Endothelial cell of umbilical vein (primary cell): ENCODE data around the gene ITPRID2. TPM values are rescaled to one million over a fixed set of nuclear protein-coding genes. Genes with fewer than 3 reads are reported as not detected.

ENCODE experiments used
- BruUV-seq: library from RNA; stranded (reverse); fragments of 400-500 nt; replicated peaks from 2 replicates; lab custom pipeline; 2021; lab: Mats Ljungman, UMichigan
- CTCF ChIA-PET: fragments of 300-600, 350-600 bp; sonication (Branson Sonifier 250); formaldehyde crosslinking; loops from one replicate; lab custom pipeline; 2021; ENCODE audit warnings: antibody characterized with exemption, inconsistent platforms; lab: Charles Lee
- POLR2A ChIA-PET: fragments of 300-600, 350-600 bp; sonication (Branson Sonifier 250); formaldehyde crosslinking; loops from one replicate; lab custom pipeline; 2021; ENCODE audit warnings: antibody characterized with exemption, inconsistent platforms; lab: Charles Lee
- DNase-seq: peaks from one replicate; pipeline ENCODE4 v3.0.0-alpha.2; 2011; ENCODE audit warnings: low read depth, low spot score
- FAIRE-seq: peaks from 2 replicates; lab custom pipeline; 2011; peaks lifted over from hg19 to GRCh38; lab: Jason Lieb, UNC
- H2AFZ ChIP-seq: 2 replicates; pipeline ENCODE4 v1.6.0; 2012; ENCODE audit warnings: low read depth, low read length, control low read depth, inconsistent platforms
- H3K27ac ChIP-seq: 2 replicates; pipeline ENCODE4 v1.5.1; 2011; ENCODE audit warnings: low read depth, mild to moderate bottlenecking, control low read depth, low read length, moderate library complexity; ENCODE audit not compliant: insufficient read depth
- H3K27me3 ChIP-seq, 2 experiments: 2 replicates each; pipeline versions ENCODE4 v1.6.0 to v1.6.1; 2011; ENCODE audit warnings: low read length in 2 of 2, mixed read lengths in 1 of 2; ENCODE audit not compliant: control insufficient read depth in 2 of 2, insufficient read depth in 2 of 2
- H3K36me3 ChIP-seq, 2 experiments: 2 replicates in 1 of 2; 3 replicates in 1 of 2; pipeline ENCODE4 v1.5.1; 2011; ENCODE audit warnings: low read length in 2 of 2, mild to moderate bottlenecking in 1 of 2, moderate library complexity in 1 of 2; ENCODE audit not compliant: control insufficient read depth in 2 of 2, insufficient read depth in 2 of 2; ENCODE audit errors: extremely low read depth in 1 of 2
- H3K4me1 ChIP-seq: 3 replicates; pipeline ENCODE4 v1.5.1; 2011; ENCODE audit warnings: mild to moderate bottlenecking, low read length; ENCODE audit not compliant: control insufficient read depth, insufficient read depth; ENCODE audit errors: extremely low read depth
- H3K4me2 ChIP-seq: 2 replicates; pipeline ENCODE4 v1.6.1; 2011; ENCODE audit warnings: low read length, control low read depth, mixed read lengths; ENCODE audit not compliant: insufficient read depth
- H3K4me3 ChIP-seq, 3 experiments: fragments of 200-600 bp in 1 of 3; sonication (generic), shearing (Covaris generic) in 1 of 3; replicated peaks in 1 of 3; 2 replicates each; pipeline ENCODE4 v1.5.1; 2011 to 2016; ENCODE audit warnings: control low read depth in 3 of 3, low read length in 3 of 3, mild to moderate bottlenecking in 2 of 3, inconsistent platforms in 1 of 3, low read depth in 1 of 3, moderate library complexity in 1 of 3; ENCODE audit not compliant: insufficient read depth in 1 of 3
- H3K79me2 ChIP-seq: 2 replicates; pipeline ENCODE4 v1.6.0; 2012; ENCODE audit warnings: low read length, inconsistent platforms; ENCODE audit not compliant: control insufficient read depth, insufficient read depth
- H3K9ac ChIP-seq: replicated peaks from 2 replicates; pipeline ENCODE3; 2011; ENCODE audit warnings: low read length, control low read depth; ENCODE audit not compliant: insufficient read depth; ENCODE audit errors: extremely low read depth
- H3K9me1 ChIP-seq: replicated peaks from 3 replicates; pipeline ENCODE4 v1.6.0; 2011; ENCODE audit warnings: mild to moderate bottlenecking, low read length; ENCODE audit not compliant: control insufficient read depth, insufficient read depth; ENCODE audit errors: extremely low read depth
- H3K9me3 ChIP-seq: replicated peaks from 2 replicates; pipeline ENCODE4 v1.5.1; 2012; ENCODE audit warnings: low read length, inconsistent platforms; ENCODE audit not compliant: control insufficient read depth, insufficient read depth
- H4K20me1 ChIP-seq: replicated peaks from 2 replicates; pipeline ENCODE3; 2011; ENCODE audit warnings: mild to moderate bottlenecking, low read length; ENCODE audit not compliant: control insufficient read depth, insufficient read depth; ENCODE audit errors: extremely low read depth
- CTCF ChIP-seq, 2 donors: IDR thresholded peaks; 1 replicate in 1 of 2; 2 replicates in 1 of 2; pipeline ENCODE4 v1.5.1; 2011; ENCODE audit warnings: low read length in 2 of 2, mild to moderate bottlenecking in 2 of 2, moderate library complexity in 2 of 2, control low read depth in 1 of 2, inconsistent platforms in 1 of 2, low read depth in 1 of 2; ENCODE audit not compliant: insufficient read depth in 1 of 2; ENCODE audit errors: extremely low read depth in 1 of 2
- GATA2 ChIP-seq: IDR thresholded peaks from 2 replicates; pipeline ENCODE4 v1.7.0; 2011; ENCODE audit warnings: low read depth, mild to moderate bottlenecking, moderate library complexity, mixed read lengths, low read length; ENCODE audit not compliant: insufficient read length, insufficient read depth
- JUN ChIP-seq: IDR thresholded peaks from 2 replicates; pipeline ENCODE4 v1.6.1; 2011; ENCODE audit warnings: borderline replicate concordance, low read depth; ENCODE audit not compliant: insufficient read length, insufficient read depth
- MAX ChIP-seq: IDR thresholded peaks from 2 replicates; pipeline ENCODE4 v1.6.1; 2011; ENCODE audit not compliant: insufficient read depth, insufficient read length
- MYC ChIP-seq: IDR thresholded peaks from one replicate; pipeline ENCODE4 v1.6.1; 2011; ENCODE audit warnings: mild to moderate bottlenecking, low read depth, low read length
- POLR2A ChIP-seq: IDR thresholded peaks from 2 replicates; pipeline ENCODE4 v1.6.1; 2012; ENCODE audit warnings: low read depth, mild to moderate bottlenecking, control low read depth, low read length
- dilution Hi-C: fragments of 300-500 bp; cut with MboI; formaldehyde crosslinking; loops from one replicate; pipeline ENCODE4 v1.15.0; 2019; ENCODE audit warnings: low sequenced_read_pairs; ENCODE audit not compliant: extremely low pct_ligation_motif_present
- intact Hi-C: fragments of 100-400 bp; cut with micrococcal nuclease; formaldehyde crosslinking; loops from one replicate; pipeline ENCODE4 v1.10.0; 2022
- polyA plus RNA-seq, 4 experiments: library from polyadenylated mRNA; depleted of rRNA in 3 of 4; stranded (reverse) in 3 of 4; unstranded in 1 of 4; fragments of >200 nt; gene quantifications; 2 replicates each; pipeline versions ENCODE4 v1.2.1 to v1.2.3, GENCODE V29; 2011 to 2012; ENCODE audit warnings: missing spikeins in 1 of 4
- total RNA-seq: library from RNA; stranded (reverse); gene quantifications from 2 replicates; pipeline ENCODE4 v1.2.3, GENCODE V29; 2021

Gene ITPRID2
- total and polyA plus RNA-seq, 2 donors (not counting 3 experiments of a cell fraction or from before 2014, with no cell fraction given): 37.6 to 272 TPM

- no peak overlapping the region for H3K4me3 ChIP-seq
- H3K79me2 ChIP-seq: peaks cover 83% of the 10 kb centered on the region
- FAIRE-seq: no peak
- no peaks in the 10 kb centered on the region for H3K9me3 ChIP-seq
- no peak overlapping the region for H3K9ac ChIP-seq
- peaks cover 11% of the 10 kb centered on the region for H4K20me1 ChIP-seq
- H3K9me1 ChIP-seq: no peaks in the 10 kb centered on the region
- dilution Hi-C loops: loop anchor here (25.0 kb wide), 1 partner anchor 145 kb away; no protein-coding TSS in a partner anchor
- peaks cover 43% of the 10 kb centered on the region for H3K4me1 ChIP-seq
- BruUV-seq: no TSS peak
- no peak overlapping the region for H3K4me2 ChIP-seq
- TF ChIP-seq CTCF (IDR thresholded peaks at IDR 0.05; ENCODE audit: extremely low read depth in 1 of 2, insufficient read depth in 1 of 2, low read depth in 1 of 2, low read length in 2 of 2): no peak
- no peak for TF ChIP-seq MYC
- no peak for TF ChIP-seq POLR2A
- TF ChIP-seq GATA2: no peak
- TF ChIP-seq MAX: no peak
- no peak for TF ChIP-seq JUN
- intact Hi-C loops: loop anchor here (10.0 kb wide), 1 partner anchor 748 kb away; no protein-coding TSS in a partner anchor
- POLR2A ChIA-PET: interaction anchor here (0.6 kb wide), 1 partner anchor 29 kb away, joined by 3 read pairs; no protein-coding TSS in a partner anchor
- no peaks in the 10 kb centered on the region for H3K27me3 ChIP-seq
- no peak overlapping the region for H2AFZ ChIP-seq
- no peak for DNase-seq
- CTCF ChIA-PET: interaction anchor here (2.8 kb wide), 1 partner anchor 164 kb away, joined by 17 read pairs; no protein-coding TSS in a partner anchor
- peaks cover 6 to 34% of the 10 kb centered on the region in 2 experiments for H3K36me3 ChIP-seq
- H3K27ac ChIP-seq: no peak overlapping the region
Observed at GRCh38 chr2:181907057-181907456, 15.5 kb downstream of the ITPRID2 start.
